Tibial artery (tissue), 4 donors: Measurements from ENCODE around the gene PLEKHJ1.

Experiments used
- DNase-seq, 2 donors: peaks; one replicate each; pipeline ENCODE4 v3.0.0-alpha.2; 2019
- H3K27ac ChIP-seq, 2 donors: fragments of 200-600 bp; sonication (generic) in 1 of 2; 1 replicate in 1 of 2; 2 replicates in 1 of 2; pipeline ENCODE4 v1.5.1; 2018 to 2019; ENCODE audit warnings: mild to moderate bottlenecking in 1 of 2
- H3K27me3 ChIP-seq, 2 donors: fragments of 200-600 bp; sonication (generic) in 1 of 2; one replicate each; pipeline versions ENCODE4 v1.5.1 to v1.6.0; 2016 to 2019
- H3K36me3 ChIP-seq, 3 donors: fragments of 200-600 bp; sonication (generic) in 2 of 3; one replicate each; pipeline ENCODE4 v1.5.1; 2016 to 2019; ENCODE audit warnings: mild to moderate bottlenecking in 2 of 3
- H3K4me1 ChIP-seq, 4 donors: fragments of 200-600 bp; sonication (generic) in 2 of 4; 1 replicate in 3 of 4; 2 replicates in 1 of 4; pipeline ENCODE4 v1.5.1; 2016 to 2019
- H3K4me3 ChIP-seq, 2 donors: fragments of 200-600 bp; sonication (generic) in 1 of 2; 1 replicate in 1 of 2; 2 replicates in 1 of 2; pipeline ENCODE4 v1.5.1; 2018 to 2019; ENCODE audit warnings: mild to moderate bottlenecking in 2 of 2
- H3K9me3 ChIP-seq, 3 donors: fragments of 200-600 bp; sonication (generic) in 1 of 3; one replicate each; pipeline ENCODE4 v1.5.1; 2016 to 2019
- CTCF ChIP-seq, 2 experiments: fragments of 200-600 bp in 1 of 2; fragments of 450-650 bp in 1 of 2; IDR thresholded peaks; one replicate each; pipeline ENCODE4 v1.5.1; 2017 to 2019; ENCODE audit warnings: antibody characterized with exemption in 2 of 2, mild to moderate bottlenecking in 1 of 2, moderate library complexity in 1 of 2
- intact Hi-C: fragments of 100-400 bp; cut with DNase I; formaldehyde crosslinking; loops from one replicate; pipeline ENCODE4 v1.15.0; 2023; ENCODE audit warnings: low total_unique reads

Gene PLEKHJ1

GRCh38 chr19:2246014-2246620 is 10.0 kb upstream of the PLEKHJ1 start:
- no peaks in the 10 kb centered on the region for H3K9me3 ChIP-seq
- intact Hi-C loops: no loop called here
- no peak overlapping the region for H3K4me3 ChIP-seq
- TF ChIP-seq CTCF (IDR thresholded peaks at IDR 0.05): no peak
- H3K36me3 ChIP-seq: peaks cover 50 to 65% (median 59%) of the 10 kb centered on the region in 3 donors
- no peak overlapping the region for H3K27ac ChIP-seq
- no peak for DNase-seq
- peaks cover 0 to 50% of the 10 kb centered on the region in 2 donors for H3K27me3 ChIP-seq
- H3K4me1 ChIP-seq: peaks cover 0 to 39% (median 30%) of the 10 kb centered on the region in 4 donors

GRCh38 chr19:2245273-2245672 is 9.1 kb upstream of the PLEKHJ1 start:
- Histone ChIP-seq H3K27me3 (peaks cover 0 to 42% of the 10 kb centered on the region in 2 donors), H3K4me3 (no peak overlapping the region), H3K4me1 (peaks cover 0 to 39% (median 30%) of the 10 kb centered on the region in 4 donors), H3K9me3 (no peaks in the 10 kb centered on the region), H3K27ac (no peak overlapping the region), H3K36me3 (peaks cover 50 to 65% (median 59%) of the 10 kb centered on the region in 3 donors)
- intact Hi-C loops: no loop called here
- no peak for DNase-seq
- no peak for TF ChIP-seq CTCF (IDR thresholded peaks at IDR 0.05)

- peaks cover 50 to 65% (median 59%) of the 10 kb centered on the region in 3 donors for H3K36me3 ChIP-seq
Observed at GRCh38 chr19:2244486-2244885, 8.4 kb upstream of the PLEKHJ1 start.

GRCh38 chr19:2244125-2244411 is 7.9 kb upstream of the PLEKHJ1 start:
- no peak overlapping the region for H3K27ac ChIP-seq
- H3K36me3 ChIP-seq: peaks cover 50 to 64% (median 59%) of the 10 kb centered on the region in 3 donors
- no peak for DNase-seq
- H3K4me1 ChIP-seq: peaks cover 0 to 44% (median 33%) of the 10 kb centered on the region in 4 donors
- H3K4me3 ChIP-seq: no peak overlapping the region
- no peak for TF ChIP-seq CTCF (IDR thresholded peaks at IDR 0.05)
- intact Hi-C loops: no loop called here
- no peaks in the 10 kb centered on the region for H3K9me3 ChIP-seq
- peaks cover 0 to 30% of the 10 kb centered on the region in 2 donors for H3K27me3 ChIP-seq

More at GRCh38 chr19:2244486-2244885, 8.4 kb upstream of the PLEKHJ1 start:
- H3K4me3 ChIP-seq: no peak overlapping the region
- no peak for TF ChIP-seq CTCF (IDR thresholded peaks at IDR 0.05)
- intact Hi-C loops: no loop called here
- no peak for DNase-seq
- peaks cover 0 to 40% (median 31%) of the 10 kb centered on the region in 4 donors for H3K4me1 ChIP-seq
- H3K27ac ChIP-seq: no peak overlapping the region
- no peaks in the 10 kb centered on the region for H3K9me3 ChIP-seq
- peaks cover 0 to 34% of the 10 kb centered on the region in 2 donors for H3K27me3 ChIP-seq

GRCh38 chr19:2243274-2244124 is 7.4 kb upstream of the PLEKHJ1 start:
- H3K36me3 ChIP-seq: peaks cover 50 to 58% (median 55%) of the 10 kb centered on the region in 3 donors
- no peaks in the 10 kb centered on the region for H3K9me3 ChIP-seq
- no peak overlapping the region for H3K27ac ChIP-seq
- no peak overlapping the region for H3K4me3 ChIP-seq
- TF ChIP-seq CTCF (IDR thresholded peaks at IDR 0.05): no peak
- intact Hi-C loops: no loop called here
- DNase-seq: no peak
- peaks cover 0 to 25% of the 10 kb centered on the region in 2 donors for H3K27me3 ChIP-seq
- peaks cover 0 to 50% (median 38%) of the 10 kb centered on the region in 4 donors for H3K4me1 ChIP-seq
